AG09319 (cell line): ENCODE data around the gene APOL5.

Experiments
- DNase-seq: peaks from one replicate; pipeline ENCODE4 v3.0.0-alpha.2; 2010; ENCODE audit warnings: low read depth; ENCODE audit errors: extremely low read depth
- CTCF ChIP-seq: IDR thresholded peaks from 2 replicates; pipeline ENCODE4 v1.5.1; 2011; ENCODE audit warnings: low read depth, mild to moderate bottlenecking, inconsistent platforms, low read length, moderate library complexity

The APOL5 gene

DNA sequence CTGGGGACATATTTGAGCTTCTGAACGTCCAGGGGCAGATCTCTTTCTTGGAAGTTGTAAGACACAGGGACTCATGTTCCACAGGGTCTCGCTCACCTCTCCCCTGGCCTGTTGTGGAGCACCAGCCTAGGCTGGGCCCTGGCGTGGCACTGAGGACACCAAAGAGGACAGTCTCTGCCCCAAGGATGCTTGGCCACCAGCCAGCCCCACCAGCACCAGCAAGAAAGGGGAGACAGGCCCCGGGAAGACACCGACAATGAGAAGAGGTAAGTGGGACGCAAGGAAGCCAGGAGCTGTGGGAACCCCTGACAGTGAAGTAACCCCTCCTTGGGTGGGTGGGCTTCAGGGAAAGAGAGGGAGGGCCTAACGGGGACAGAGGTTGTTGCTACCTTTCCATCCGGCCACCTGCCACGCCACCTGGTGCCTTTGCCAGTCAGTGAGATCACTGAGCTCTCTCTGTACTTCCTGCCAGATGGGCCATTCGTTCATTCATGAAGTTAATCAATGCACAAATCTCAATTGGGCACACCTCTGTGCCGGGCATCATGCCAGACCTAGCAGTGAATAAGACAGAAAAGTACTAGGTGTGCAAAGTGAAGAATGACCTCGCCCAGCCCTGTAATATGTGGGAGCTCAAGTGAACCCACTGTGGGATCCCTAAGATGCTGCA is 11.1 kb downstream of the APOL5 start:
- no peak for DNase-seq
- no peak for TF ChIP-seq CTCF

- no peak for DNase-seq
Observed at GRCh38 chr22:35729309-35729698, 11.6 kb downstream of the APOL5 start.

GRCh38 chr22:35731321-35731720 is 13.6 kb downstream of the APOL5 start:
- TF ChIP-seq CTCF: no peak
- no peak for DNase-seq

More at GRCh38 chr22:35729309-35729698, 11.6 kb downstream of the APOL5 start:
- TF ChIP-seq CTCF: no peak

GRCh38 chr22:35732116-35732515 is 14.4 kb downstream of the APOL5 start:
- no peak for TF ChIP-seq CTCF
- no peak for DNase-seq

DNA sequence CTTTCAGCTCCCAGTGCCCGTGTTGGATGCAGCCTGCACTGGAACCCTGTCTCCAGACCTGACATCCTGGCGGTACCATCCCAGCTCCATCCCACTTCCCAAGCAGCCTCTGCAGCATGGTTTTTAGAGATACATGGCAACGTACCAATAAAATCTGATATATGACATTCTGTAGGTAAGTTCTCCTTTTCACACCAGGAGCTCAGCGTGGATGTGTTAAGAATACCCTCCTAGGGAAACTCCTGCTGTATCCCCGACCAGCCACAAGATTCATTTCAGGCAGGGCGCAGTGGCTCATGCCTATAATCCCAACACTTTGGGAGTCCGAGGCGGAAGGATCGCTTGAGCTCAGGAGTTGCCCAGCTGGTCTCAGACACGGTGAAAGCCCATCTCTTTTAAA is 15.4 kb downstream of the APOL5 start:
- no peak for DNase-seq
- no peak for TF ChIP-seq CTCF

DNA sequence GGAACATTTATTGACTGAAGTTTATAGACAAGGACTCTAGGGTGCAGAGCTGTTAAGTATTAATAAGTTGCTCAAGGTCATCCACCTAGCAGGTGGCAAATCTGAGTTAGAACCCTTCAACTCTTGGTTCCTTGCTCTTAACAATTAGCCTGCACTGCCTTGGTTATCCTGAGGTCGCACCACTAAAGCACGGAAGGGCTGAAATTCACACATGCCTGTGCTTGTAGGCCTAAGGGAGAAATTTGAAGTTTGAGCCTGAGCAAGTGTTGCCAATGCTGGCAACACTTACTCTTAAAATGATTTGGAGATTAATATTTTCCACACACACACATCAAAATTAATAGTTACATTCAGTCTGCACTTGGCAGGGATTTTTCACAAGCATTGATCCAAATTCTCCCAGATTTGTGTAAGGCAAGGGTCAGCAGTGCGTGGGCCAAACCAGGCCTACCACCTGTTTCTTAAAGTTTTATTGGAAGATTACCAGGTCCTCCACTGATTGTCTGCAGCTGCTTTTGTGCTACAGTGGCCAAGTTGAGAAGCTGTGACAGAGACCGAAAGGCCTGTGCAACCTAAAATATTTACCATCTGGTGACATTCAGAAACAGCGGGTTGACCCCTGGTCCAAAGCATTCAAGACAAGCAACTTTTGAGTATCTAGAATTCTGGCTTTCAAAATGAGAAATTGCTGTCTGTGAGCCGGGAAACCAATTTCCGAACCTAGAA is 16.3 kb downstream of the APOL5 start:
- TF ChIP-seq CTCF: no peak
- no peak for DNase-seq

GRCh38 chr22:35734517-35734827 is 16.8 kb downstream of the APOL5 start:
- DNase-seq: no peak

More at GRCh38 chr22:35734517-35734827, 16.8 kb downstream of the APOL5 start:
- no peak for TF ChIP-seq CTCF
